Heart left ventricle (tissue), 13 donors: ENCODE measurements around the gene CELSR1.

Experiments
- POLR2A ChIP-seq, 2 donors: fragments of 450-650 bp; IDR thresholded peaks; one replicate each; pipeline ENCODE4 v1.6.1; 2017; ENCODE audit warnings: antibody characterized with exemption in 2 of 2, mild to moderate bottlenecking in 2 of 2, moderate library complexity in 2 of 2
- TF ChIP-seq, protein P1 (sequence below), 12 donors: fragments of 200-600 bp; sonication (generic) in 4 of 12; IDR thresholded peaks; one replicate each; pipeline versions ENCODE4 v1.5.0 to v1.8.0; 2018 to 2022; ENCODE audit warnings: antibody characterized with exemption in 12 of 12, mild to moderate bottlenecking in 5 of 12
- donor health status: ischemic (EF 13 %, LVEDD 7.1; RV severe dilation, severe dysfunction).
- donor health status: DM: no; HTN: yes; CAD: no.
- donor health status: DM: no; HTN: no; CAD: no.
- donor health status: ischemic (EF 25% LVEDD 6.9; RV normal size, moderate dysfunction).
- donor health status: ischemic (EF 25% LVEDD 5.7; RV mildly dilated, moderate dysfunction).
- donor health status: ischemic (EF 35%, LVEDD 5.7; RV mildly dilated, moderate dysfunction).
- donor health status: nonischemic (EF 11% LVEDD 7.7; RV severe dilation, severe dysfunction).
- donor health status: DM: yes; HTN: yes; CAD: no.
- donor health status: PGD.
- donor health status: ischemic (EF 29% LVEDD 5.4; RV normal size, mild dysfunction).
- donor health status: nonischemic (EF 23%, LVEDD 6.1; RV moderate dilation, normal function).

DNA sequence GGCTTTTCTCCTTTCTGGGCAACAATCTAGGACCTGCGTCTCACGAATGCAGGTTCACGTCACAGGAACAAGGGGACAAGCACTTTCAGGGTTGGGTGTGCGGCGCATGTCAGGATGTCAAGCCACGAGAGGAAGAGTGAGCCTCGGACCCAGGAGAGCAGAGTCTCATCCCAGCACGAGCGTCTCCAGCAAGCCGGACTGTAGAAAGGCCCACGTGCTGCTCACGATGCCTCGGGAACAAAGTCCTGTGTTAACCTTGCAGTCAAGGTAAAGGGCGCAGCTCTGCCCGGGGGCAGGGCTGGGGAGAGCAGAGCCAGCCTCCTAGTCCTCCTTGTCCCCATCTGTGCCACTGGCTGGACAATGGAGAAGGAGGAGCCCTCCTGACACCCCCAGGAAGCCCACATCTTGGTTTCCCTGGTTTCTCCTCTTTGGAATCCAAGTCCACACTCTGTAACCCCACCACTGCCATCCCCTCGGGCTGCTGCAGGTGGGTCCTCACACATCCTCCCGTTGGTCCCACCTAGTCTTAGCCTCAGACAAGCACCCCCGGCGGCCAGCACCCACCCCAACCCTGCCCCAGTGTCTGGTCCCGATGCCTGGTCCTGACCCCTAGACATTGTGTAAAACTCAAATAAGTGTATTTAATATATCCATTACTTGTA is 63.4 kb downstream of the CELSR1 start:
- TF ChIP-seq, protein P1, sequence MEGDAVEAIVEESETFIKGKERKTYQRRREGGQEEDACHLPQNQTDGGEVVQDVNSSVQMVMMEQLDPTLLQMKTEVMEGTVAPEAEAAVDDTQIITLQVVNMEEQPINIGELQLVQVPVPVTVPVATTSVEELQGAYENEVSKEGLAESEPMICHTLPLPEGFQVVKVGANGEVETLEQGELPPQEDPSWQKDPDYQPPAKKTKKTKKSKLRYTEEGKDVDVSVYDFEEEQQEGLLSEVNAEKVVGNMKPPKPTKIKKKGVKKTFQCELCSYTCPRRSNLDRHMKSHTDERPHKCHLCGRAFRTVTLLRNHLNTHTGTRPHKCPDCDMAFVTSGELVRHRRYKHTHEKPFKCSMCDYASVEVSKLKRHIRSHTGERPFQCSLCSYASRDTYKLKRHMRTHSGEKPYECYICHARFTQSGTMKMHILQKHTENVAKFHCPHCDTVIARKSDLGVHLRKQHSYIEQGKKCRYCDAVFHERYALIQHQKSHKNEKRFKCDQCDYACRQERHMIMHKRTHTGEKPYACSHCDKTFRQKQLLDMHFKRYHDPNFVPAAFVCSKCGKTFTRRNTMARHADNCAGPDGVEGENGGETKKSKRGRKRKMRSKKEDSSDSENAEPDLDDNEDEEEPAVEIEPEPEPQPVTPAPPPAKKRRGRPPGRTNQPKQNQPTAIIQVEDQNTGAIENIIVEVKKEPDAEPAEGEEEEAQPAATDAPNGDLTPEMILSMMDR (IDR thresholded peaks at IDR 0.05): no peak
- TF ChIP-seq POLR2A (IDR thresholded peaks at IDR 0.05): no peak
